K562 (cell line): ENCODE results near the gene RIT1. TPM values are rescaled to one million over a fixed set of nuclear protein-coding genes. Genes with fewer than 3 reads are reported as not detected.

Source experiments
- ATAC-seq: fragments of 200-7000 bp; cut with Tn5 transposase; 3 replicates; pipeline ENCODE4 v1.9.1; 2020; ENCODE audit warnings: moderate library complexity
- BruUV-seq: library from RNA; stranded (reverse); fragments of 400-500 nt; replicated peaks from 2 replicates; lab custom pipeline; 2021; lab: Mats Ljungman, UMichigan
- CTCF ChIA-PET: fragments of 300-600 bp; formaldehyde crosslinking; extraction: SDS; loops from one replicate; lab custom pipeline; 2021; ENCODE audit warnings: low intra/inter-chr PET ratio; lab: Yijun Ruan, JAX
- POLR2A ChIA-PET: fragments of 300-600, 350-650 bp; sonication (Branson Sonifier 250); formaldehyde crosslinking; extraction: SDS; loops from one replicate; lab custom pipeline; 2021; ENCODE audit warnings: antibody characterized with exemption, inconsistent platforms; lab: Yijun Ruan, JAX
- DNase-seq, 4 experiments: peaks; one replicate each; pipeline versions ENCODE4 v3.0.0 to v3.0.0-alpha.2; 2011 to 2018; ENCODE audit warnings: low spot score in 3 of 4, mixed read lengths in 3 of 4; ENCODE audit errors: extremely low read depth in 1 of 4
- FAIRE-seq: peaks from 2 replicates; lab custom pipeline; 2011; peaks lifted over from hg19 to GRCh38; lab: Jason Lieb, UNC
- H2AFZ ChIP-seq: 2 replicates; pipeline ENCODE4 v1.6.0; 2011; ENCODE audit warnings: low read depth, low read length, control low read depth, inconsistent platforms
- H3K27ac ChIP-seq: fragments of 200-600 bp; 3 replicates; pipeline ENCODE4 v1.8.0; 2011; ENCODE audit warnings: low read depth, mild to moderate bottlenecking, control low read depth, inconsistent platforms, low read length, moderate library complexity, mixed read lengths; ENCODE audit errors: extremely low read depth
- H3K27me3 ChIP-seq, 2 experiments: fragments of 300-600 bp in 1 of 2; 2 replicates in 1 of 2; 3 replicates in 1 of 2; pipeline versions ENCODE4 v1.6.0 to v1.8.0; 2011; ENCODE audit warnings: inconsistent platforms in 2 of 2, low read length in 2 of 2, mild to moderate bottlenecking in 1 of 2, mixed read lengths in 1 of 2, moderate library complexity in 1 of 2; ENCODE audit not compliant: control insufficient read depth in 2 of 2, insufficient read depth in 2 of 2
- H3K36me3 ChIP-seq: fragments of 300-600 bp; 3 replicates; pipeline ENCODE4 v1.8.0; 2011; ENCODE audit warnings: mild to moderate bottlenecking, low read length, inconsistent platforms; ENCODE audit not compliant: control insufficient read depth, insufficient read depth
- H3K4me1 ChIP-seq, 2 experiments: fragments of 200-600 bp in 1 of 2; replicated peaks in 1 of 2; 2 replicates in 1 of 2; 3 replicates in 1 of 2; pipeline versions ENCODE4 v1.5.1 to v1.8.0; 2011; ENCODE audit warnings: inconsistent platforms in 2 of 2, low read length in 2 of 2, mild to moderate bottlenecking in 1 of 2, mixed read lengths in 1 of 2, moderate library complexity in 1 of 2; ENCODE audit not compliant: control insufficient read depth in 2 of 2, insufficient read depth in 2 of 2
- H3K4me2 ChIP-seq: 2 replicates; pipeline ENCODE4 v1.6.1; 2011; ENCODE audit warnings: low read length, control low read depth, inconsistent platforms, mixed read lengths; ENCODE audit not compliant: insufficient read depth
- H3K4me3 ChIP-seq: fragments of 200-600 bp; sonication (generic), shearing (Covaris generic); 2 replicates; pipeline ENCODE4 v1.5.1; 2016; ENCODE audit warnings: control low read depth, inconsistent platforms
- H3K79me2 ChIP-seq: fragments of 200-600 bp; 3 replicates; pipeline ENCODE4 v1.8.0; 2011; ENCODE audit warnings: low read length, inconsistent platforms; ENCODE audit not compliant: control insufficient read depth, insufficient read depth
- H3K9ac ChIP-seq, 2 experiments: 2 replicates each; pipeline versions ENCODE4 v1.6.0 to v1.6.1; 2011; ENCODE audit warnings: low read depth in 2 of 2, low read length in 2 of 2, control low read depth in 1 of 2, inconsistent platforms in 1 of 2, mild to moderate bottlenecking in 1 of 2, mixed read lengths in 1 of 2; ENCODE audit not compliant: insufficient read depth in 1 of 2
- H3K9me1 ChIP-seq: one replicate; pipeline ENCODE4 v1.6.0; 2011; ENCODE audit warnings: inconsistent platforms, mild to moderate bottlenecking, low read length, moderate library complexity; ENCODE audit not compliant: control insufficient read depth, insufficient read depth
- H3K9me3 ChIP-seq: replicated peaks from 2 replicates; pipeline ENCODE4 v1.5.1; 2011; ENCODE audit warnings: low read depth, low read length, inconsistent platforms; ENCODE audit not compliant: control insufficient read depth, insufficient read depth
- H4K20me1 ChIP-seq: replicated peaks from 2 replicates; pipeline ENCODE4 v1.6.1; 2011; ENCODE audit warnings: low read length, inconsistent platforms, mixed read lengths; ENCODE audit not compliant: control insufficient read depth, insufficient read depth
- CEBPB ChIP-seq: fragments of 450-650 bp; IDR thresholded peaks from 2 replicates; pipeline ENCODE4 v1.6.1; 2016; ENCODE audit warnings: missing genetic modification characterization, missing compliant biosample characterization
- CREBBP ChIP-seq: IDR thresholded peaks from one replicate; pipeline ENCODE4 v1.6.1; 2012; ENCODE audit warnings: low read depth, mild to moderate bottlenecking, control low read depth, inconsistent platforms, low read length
- HMG20A ChIP-seq: fragments of 450-650 bp; formaldehyde crosslinking; conservative IDR thresholded peaks from 2 replicates; pipeline ENCODE4 v1.4.0; 2020; ENCODE audit warnings: mild to moderate bottlenecking, mixed read lengths
- ILK ChIP-seq: fragments of 450-650 bp; IDR thresholded peaks from 2 replicates; pipeline ENCODE4 v1.6.1; 2016; ENCODE audit warnings: missing genetic modification characterization, low read depth, mild to moderate bottlenecking, missing compliant biosample characterization, moderate library complexity, borderline replicate concordance
- MCM3 ChIP-seq: fragments of 450-650 bp; IDR thresholded peaks from 2 replicates; pipeline ENCODE4 v1.6.1; 2016
- MTA2 ChIP-seq: fragments of 450-650 bp; IDR thresholded peaks from 2 replicates; pipeline ENCODE4 v1.6.1; 2016; ENCODE audit warnings: low read depth
- NELFE ChIP-seq: IDR thresholded peaks from 2 replicates; pipeline ENCODE4 v1.6.1; 2011; ENCODE audit warnings: mild to moderate bottlenecking; ENCODE audit not compliant: insufficient read depth, insufficient read length
- RB1 ChIP-seq: fragments of 450-650 bp; IDR thresholded peaks from 2 replicates; pipeline ENCODE4 v1.6.1; 2017; ENCODE audit warnings: low read depth, mild to moderate bottlenecking
- SAFB2 ChIP-seq: fragments of 200-400 bp; formaldehyde crosslinking; IDR thresholded peaks from 2 replicates; pipeline ENCODE4 v1.6.1; 2018; ENCODE audit warnings: borderline replicate concordance, low read length, low read depth, moderate library complexity; ENCODE audit not compliant: severe bottlenecking
- SMAD3 ChIP-seq: fragments of 450-650 bp; formaldehyde crosslinking; conservative IDR thresholded peaks from 2 replicates; pipeline ENCODE4 v1.4.0; 2020; ENCODE audit warnings: mild to moderate bottlenecking
- ZBED1 ChIP-seq: IDR thresholded peaks from 2 replicates; pipeline ENCODE4 v1.6.1; 2014
- ZEB2 ChIP-seq: fragments of 450-650 bp; IDR thresholded peaks from 2 replicates; pipeline ENCODE4 v1.6.1; 2016
- ZKSCAN3 ChIP-seq: fragments of 250-450 bp; sonication (Bioruptor Pico); IDR thresholded peaks from 2 replicates; pipeline ENCODE4 v1.4.0; 2020
- ZNF263 ChIP-seq: sonication (generic); formaldehyde crosslinking; IDR thresholded peaks from 2 replicates; pipeline ENCODE4 v1.8.0; 2022; ENCODE audit warnings: mild to moderate bottlenecking, missing genetic modification reagents, borderline replicate concordance
- ZNF316 ChIP-seq: fragments of 450-650 bp; IDR thresholded peaks from 2 replicates; pipeline ENCODE4 v1.6.1; 2016
- WGBS: fragments of 100-300 bp; shearing (Covaris generic); methylation state at CpG from one replicate; pipeline ENCODE4 v1.1.6; 2016; ENCODE audit warnings: low coverage, mixed read lengths; ENCODE audit not compliant: insufficient coverage; ENCODE audit errors: missing lambda C conversion rate; 5-methylcytosine and 5-hydroxymethylcytosine counted together
- in situ Hi-C: fragments of 300-500 bp; cut with MboI; formaldehyde crosslinking; loops from 4 replicates; pipeline ENCODE4 v1.15.0; 2018; ENCODE audit warnings: inconsistent platforms, mixed read lengths
- intact Hi-C: fragments of 100-400 bp; cut with micrococcal nuclease; formaldehyde crosslinking; loops from 2 replicates; pipeline ENCODE4 v1.14.2; 2022
- polyA plus RNA-seq, 8 experiments: library from polyadenylated mRNA; depleted of rRNA in 4 of 8; stranded (reverse) in 5 of 8; unstranded in 3 of 8; fragments of >200 nt; fragmentation: Nextera tagmentation in 2 of 8; fragmentation: Illumina TruSeq in 1 of 8; extraction: Ambion mirVana in 2 of 8; extraction: Trizol in 1 of 8; gene quantifications; 2 replicates each; pipeline versions ENCODE4 v1.2.1 to v1.2.3, GENCODE V29; 2011 to 2014; ENCODE audit warnings: inconsistent platforms in 1 of 8, missing spikeins in 1 of 8
- total RNA-seq, 7 experiments: library from RNA; depleted of rRNA in 6 of 7; stranded (reverse); fragments of >200 nt in 6 of 7; fragmentation: Illumina TruSeq in 2 of 7; extraction: Trizol in 2 of 7; gene quantifications; 2 replicates each; pipeline versions ENCODE4 v1.2.1 to v1.2.3, GENCODE V29; 2011 to 2021; ENCODE audit warnings: low replicate concordance in 1 of 7
- TF ChIP-seq, protein P1 (sequence below): sonication (generic); formaldehyde crosslinking; IDR thresholded peaks from 2 replicates; pipeline ENCODE4 v1.8.1; 2022; ENCODE audit warnings: missing genetic modification reagents

Gene RIT1
- total and polyA plus RNA-seq, 9 of the 15 experiments (the other 6 are each of a cell fraction or from before 2014, with no cell fraction given): 13.5 to 57.6 (median 22.9) TPM

DNA sequence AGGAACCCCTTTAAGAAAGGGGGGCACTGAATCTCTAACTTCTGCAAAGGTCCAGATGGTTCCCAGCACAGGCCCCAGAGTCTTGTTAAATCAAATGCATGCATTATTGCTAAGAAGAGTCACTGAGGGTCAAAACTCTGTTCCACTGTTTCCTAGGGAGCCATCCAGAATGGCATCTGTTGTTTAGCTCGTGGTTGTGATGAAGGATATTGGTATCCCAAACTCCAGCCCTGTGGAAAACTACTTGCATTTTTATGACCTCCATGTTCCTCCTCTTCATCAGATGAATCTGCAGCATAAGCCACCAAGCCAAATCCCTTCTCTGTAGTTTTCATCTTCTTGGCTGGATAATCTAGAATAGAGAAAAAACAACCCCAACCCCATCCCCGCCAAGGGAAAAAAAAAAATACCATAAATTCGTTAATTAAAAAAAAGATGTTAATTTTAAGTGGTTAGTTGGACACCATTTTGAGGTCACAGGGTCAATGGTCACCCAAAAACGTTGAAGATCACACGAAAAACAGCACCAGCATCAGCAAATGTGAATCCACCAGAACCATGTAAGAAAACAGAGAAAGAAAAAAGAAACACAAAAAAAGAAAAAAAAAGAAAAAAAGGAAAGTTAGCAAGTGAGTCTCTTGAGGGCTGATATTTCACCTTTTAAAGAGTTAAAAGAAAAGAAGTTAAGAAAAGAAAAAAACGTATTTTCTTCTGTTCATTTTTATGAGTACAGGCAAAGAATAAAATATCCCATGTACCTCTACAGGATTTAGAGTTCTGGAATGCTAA, 3.0 kb upstream of the RIT1 start:
- BruUV-seq: no TSS peak
- ChIA-PET CTCF (no interaction called here), POLR2A (interaction anchor here (0.6 to 5.7 kb wide), 6 partner anchors 8 to 163 kb away, joined by 3 to 36 read pairs (median 4); partner anchors contain the start of gene KHDC4)
- no peak overlapping the region for H3K4me2 ChIP-seq
- no peak for FAIRE-seq
- H3K79me2 ChIP-seq: peaks cover 22% of the 10 kb centered on the region
- no peaks in the 10 kb centered on the region for H3K9me3 ChIP-seq
- H3K9ac ChIP-seq: no peak overlapping the region
- intact Hi-C loops: loop anchor here (5.0 kb wide), 1 partner anchor 82 kb away; no protein-coding TSS in a partner anchor
- WGBS: 56% methylated on average over 6 of the region's 6 CpGs
- no peak overlapping the region for H2AFZ ChIP-seq
- H3K9me1 ChIP-seq: no peaks in the 10 kb centered on the region
- no peak overlapping the region for H3K27ac ChIP-seq
- H3K27me3 ChIP-seq: no peaks in the 10 kb centered on the region
- H3K4me3 ChIP-seq: no peak overlapping the region
- ATAC-seq: no peak
- no peak for DNase-seq
- H4K20me1 ChIP-seq: no peaks in the 10 kb centered on the region
- TF ChIP-seq MTA2 (no peak), ILK (tag) (no peak), MCM3 (no peak), ZBED1 (no peak), SAFB2 (no peak), SMAD3 (CRISPR knock-in tag) (no peak), CREBBP (no peak), ZKSCAN3 (CRISPR knock-in tag) (no peak), ZNF263 (CRISPR knock-in tag) (no peak), ZNF316 (no peak), NELFE (no peak), RB1 (no peak), CEBPB (no peak), ZEB2 (no peak), HMG20A (CRISPR knock-in tag) (no peak)
- TF ChIP-seq, protein P1, sequence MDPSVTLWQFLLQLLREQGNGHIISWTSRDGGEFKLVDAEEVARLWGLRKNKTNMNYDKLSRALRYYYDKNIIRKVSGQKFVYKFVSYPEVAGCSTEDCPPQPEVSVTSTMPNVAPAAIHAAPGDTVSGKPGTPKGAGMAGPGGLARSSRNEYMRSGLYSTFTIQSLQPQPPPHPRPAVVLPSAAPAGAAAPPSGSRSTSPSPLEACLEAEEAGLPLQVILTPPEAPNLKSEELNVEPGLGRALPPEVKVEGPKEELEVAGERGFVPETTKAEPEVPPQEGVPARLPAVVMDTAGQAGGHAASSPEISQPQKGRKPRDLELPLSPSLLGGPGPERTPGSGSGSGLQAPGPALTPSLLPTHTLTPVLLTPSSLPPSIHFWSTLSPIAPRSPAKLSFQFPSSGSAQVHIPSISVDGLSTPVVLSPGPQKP: no peak
- peaks cover 3 to 7% of the 10 kb centered on the region in 2 experiments; a peak in 2 of 5 replicates for H3K4me1 ChIP-seq
- H3K36me3 ChIP-seq: peaks cover 79% of the 10 kb centered on the region
- in situ Hi-C loops: no loop called here
